Heart left ventricle (tissue), 13 donors: Measurements from ENCODE around the gene FNTB.

Experiments
- POLR2A ChIP-seq, 2 donors: fragments of 450-650 bp; IDR thresholded peaks; one replicate each; pipeline ENCODE4 v1.6.1; 2017; ENCODE audit warnings: antibody characterized with exemption in 2 of 2, mild to moderate bottlenecking in 2 of 2, moderate library complexity in 2 of 2
- TF ChIP-seq, protein P1 (sequence below), 12 donors: fragments of 200-600 bp; sonication (generic) in 4 of 12; IDR thresholded peaks; one replicate each; pipeline versions ENCODE4 v1.5.0 to v1.8.0; 2018 to 2022; ENCODE audit warnings: antibody characterized with exemption in 12 of 12, mild to moderate bottlenecking in 5 of 12
- donor health status: ischemic (EF 13 %, LVEDD 7.1; RV severe dilation, severe dysfunction).
- donor health status: DM: no; HTN: yes; CAD: no.
- donor health status: DM: no; HTN: no; CAD: no.
- donor health status: ischemic (EF 25% LVEDD 6.9; RV normal size, moderate dysfunction).
- donor health status: ischemic (EF 25% LVEDD 5.7; RV mildly dilated, moderate dysfunction).
- donor health status: ischemic (EF 35%, LVEDD 5.7; RV mildly dilated, moderate dysfunction).
- donor health status: nonischemic (EF 11% LVEDD 7.7; RV severe dilation, severe dysfunction).
- donor health status: DM: yes; HTN: yes; CAD: no.
- donor health status: PGD.
- donor health status: ischemic (EF 29% LVEDD 5.4; RV normal size, mild dysfunction).
- donor health status: nonischemic (EF 23%, LVEDD 6.1; RV moderate dilation, normal function).

DNA sequence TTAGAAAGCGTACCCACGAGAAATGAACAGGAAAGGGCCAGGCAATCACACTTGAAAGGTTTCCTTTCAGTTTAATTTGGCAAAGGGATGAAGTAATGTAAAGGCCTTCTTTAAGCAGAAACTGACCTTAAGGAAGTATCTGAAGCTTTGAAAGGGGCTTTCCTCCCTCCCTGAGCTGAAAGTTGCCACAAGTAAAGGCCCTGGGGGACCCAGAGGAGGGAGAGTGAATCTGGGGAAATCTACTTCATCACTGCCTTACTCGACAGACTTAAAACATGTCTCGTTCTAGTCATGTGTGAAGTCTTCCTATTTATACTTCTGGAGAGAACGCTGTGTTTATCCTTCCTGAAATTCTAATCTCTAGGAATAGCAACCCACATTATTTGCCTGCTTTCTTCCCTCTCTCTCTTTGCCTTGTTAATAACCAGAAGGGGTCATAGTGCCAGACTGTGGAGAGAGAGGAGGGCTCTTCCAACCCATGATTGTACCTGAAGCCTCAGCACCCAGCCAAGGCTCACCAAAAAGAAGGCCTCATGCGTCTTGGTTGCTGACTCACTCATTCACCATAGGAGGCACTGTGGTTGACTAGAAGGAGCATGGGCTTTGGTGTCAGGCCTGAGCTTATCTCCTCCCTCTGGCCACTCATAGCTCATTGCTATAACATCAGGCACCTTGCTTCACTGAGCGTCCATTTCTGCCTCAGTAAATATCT is 33.9 kb upstream of the FNTB start:
- no peak for TF ChIP-seq POLR2A (IDR thresholded peaks at IDR 0.05)
- TF ChIP-seq, protein P1, sequence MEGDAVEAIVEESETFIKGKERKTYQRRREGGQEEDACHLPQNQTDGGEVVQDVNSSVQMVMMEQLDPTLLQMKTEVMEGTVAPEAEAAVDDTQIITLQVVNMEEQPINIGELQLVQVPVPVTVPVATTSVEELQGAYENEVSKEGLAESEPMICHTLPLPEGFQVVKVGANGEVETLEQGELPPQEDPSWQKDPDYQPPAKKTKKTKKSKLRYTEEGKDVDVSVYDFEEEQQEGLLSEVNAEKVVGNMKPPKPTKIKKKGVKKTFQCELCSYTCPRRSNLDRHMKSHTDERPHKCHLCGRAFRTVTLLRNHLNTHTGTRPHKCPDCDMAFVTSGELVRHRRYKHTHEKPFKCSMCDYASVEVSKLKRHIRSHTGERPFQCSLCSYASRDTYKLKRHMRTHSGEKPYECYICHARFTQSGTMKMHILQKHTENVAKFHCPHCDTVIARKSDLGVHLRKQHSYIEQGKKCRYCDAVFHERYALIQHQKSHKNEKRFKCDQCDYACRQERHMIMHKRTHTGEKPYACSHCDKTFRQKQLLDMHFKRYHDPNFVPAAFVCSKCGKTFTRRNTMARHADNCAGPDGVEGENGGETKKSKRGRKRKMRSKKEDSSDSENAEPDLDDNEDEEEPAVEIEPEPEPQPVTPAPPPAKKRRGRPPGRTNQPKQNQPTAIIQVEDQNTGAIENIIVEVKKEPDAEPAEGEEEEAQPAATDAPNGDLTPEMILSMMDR (IDR thresholded peaks at IDR 0.05): peak in 1 of 12 donors; percentile 2
